GM21825 (cell line): Measurements from ENCODE around the gene ERO1B.
"Not testable (repeated sequence)": the region's sequence is repeated elsewhere in the genome, so short reads cannot be mapped to it uniquely, and the experiment has no call there.

Experiments
- ATAC-seq: cut with Tn5 transposase; IDR thresholded peaks from one replicate; pipeline ENCODE4 v1.9.1; 2021; ENCODE audit warnings: mild to moderate bottlenecking, moderate library complexity; ENCODE audit not compliant: unreplicated experiment

ERO1B gene, protein sequence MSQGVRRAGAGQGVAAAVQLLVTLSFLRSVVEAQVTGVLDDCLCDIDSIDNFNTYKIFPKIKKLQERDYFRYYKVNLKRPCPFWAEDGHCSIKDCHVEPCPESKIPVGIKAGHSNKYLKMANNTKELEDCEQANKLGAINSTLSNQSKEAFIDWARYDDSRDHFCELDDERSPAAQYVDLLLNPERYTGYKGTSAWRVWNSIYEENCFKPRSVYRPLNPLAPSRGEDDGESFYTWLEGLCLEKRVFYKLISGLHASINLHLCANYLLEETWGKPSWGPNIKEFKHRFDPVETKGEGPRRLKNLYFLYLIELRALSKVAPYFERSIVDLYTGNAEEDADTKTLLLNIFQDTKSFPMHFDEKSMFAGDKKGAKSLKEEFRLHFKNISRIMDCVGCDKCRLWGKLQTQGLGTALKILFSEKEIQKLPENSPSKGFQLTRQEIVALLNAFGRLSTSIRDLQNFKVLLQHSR

DNA sequence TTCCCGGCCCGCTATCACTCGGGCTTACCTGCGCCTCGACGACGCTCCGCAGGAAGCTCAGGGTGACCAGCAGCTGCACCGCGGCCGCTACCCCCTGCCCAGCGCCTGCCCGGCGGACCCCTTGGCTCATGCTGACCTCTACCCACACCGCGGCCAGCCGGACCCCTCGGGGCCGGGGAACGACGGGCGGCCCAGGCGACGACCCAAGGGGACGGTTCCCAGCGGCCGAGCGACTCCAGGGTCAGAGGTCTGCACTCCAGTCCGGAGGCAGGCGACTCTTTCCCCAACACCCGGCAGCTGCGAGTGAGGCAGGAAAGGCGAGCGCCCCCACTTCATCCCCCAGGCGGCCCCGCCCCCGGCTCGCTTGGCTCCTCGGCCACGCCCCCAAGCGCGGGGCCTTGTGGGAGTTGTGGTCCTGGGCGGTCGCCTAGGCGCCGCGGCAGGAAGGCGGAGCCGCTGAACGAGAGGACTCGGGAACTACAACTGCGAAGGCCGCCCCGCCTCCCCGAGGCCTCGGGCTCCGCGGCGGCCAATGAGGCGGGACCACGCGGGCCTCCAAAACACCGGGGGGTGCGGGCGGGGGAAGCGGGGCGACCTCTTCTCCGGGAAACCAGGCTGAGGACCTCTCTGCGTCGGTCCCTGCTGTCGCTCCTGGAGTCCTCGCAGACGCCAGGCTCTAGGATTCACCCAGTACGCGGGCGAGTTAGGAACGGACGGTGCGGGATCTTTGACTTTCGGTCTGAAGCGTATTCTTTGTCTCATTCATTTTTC is at the start of gene ERO1B:
TSS of gene ERO1B (minus strand) at position 305 of the 771 bp plus-strand sequence. CDS start at position 130, 175 bp downstream.
- ATAC-seq = peak; percentile 81

DNA sequence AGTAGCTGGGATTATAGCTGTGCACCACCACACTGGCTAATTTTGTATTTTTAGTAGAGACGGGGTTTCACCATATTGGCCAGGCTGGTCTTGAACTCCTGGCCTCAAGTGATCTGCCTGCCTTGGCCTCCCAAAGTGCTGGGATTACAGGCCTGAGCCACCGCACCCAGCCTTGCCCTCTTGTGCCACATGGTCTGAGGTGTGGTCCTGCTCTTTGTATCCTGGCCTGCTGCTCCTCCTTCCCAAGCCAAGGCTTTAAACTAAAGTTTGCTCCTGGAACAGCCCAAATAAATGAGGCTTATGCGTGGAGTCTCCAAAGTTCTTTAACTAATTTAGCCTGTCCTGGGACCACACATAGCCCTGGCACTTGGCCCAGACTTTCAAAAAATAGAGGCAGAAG is 49.7 kb upstream of the ERO1B start:
- not testable (repeated sequence) for ATAC-seq

DNA sequence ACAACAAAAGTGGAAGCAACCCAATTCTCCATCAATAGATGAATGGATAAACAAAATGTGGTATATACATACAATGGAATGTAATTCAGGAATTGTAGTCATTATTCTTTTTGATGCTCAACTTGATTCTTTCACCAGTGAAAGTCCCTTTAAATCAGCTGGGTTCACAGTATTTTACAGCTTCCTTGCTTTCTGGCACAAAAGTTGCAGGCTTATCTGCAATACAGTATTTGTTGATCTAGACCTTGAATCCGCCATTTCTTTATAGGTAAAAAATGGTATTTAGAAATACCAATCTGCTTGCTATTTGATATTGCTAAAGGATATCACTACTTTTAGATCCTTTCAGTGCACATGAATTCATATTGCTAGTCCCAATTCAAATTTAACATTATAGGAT is 44.7 kb upstream of the ERO1B start:
- no peak for ATAC-seq

DNA sequence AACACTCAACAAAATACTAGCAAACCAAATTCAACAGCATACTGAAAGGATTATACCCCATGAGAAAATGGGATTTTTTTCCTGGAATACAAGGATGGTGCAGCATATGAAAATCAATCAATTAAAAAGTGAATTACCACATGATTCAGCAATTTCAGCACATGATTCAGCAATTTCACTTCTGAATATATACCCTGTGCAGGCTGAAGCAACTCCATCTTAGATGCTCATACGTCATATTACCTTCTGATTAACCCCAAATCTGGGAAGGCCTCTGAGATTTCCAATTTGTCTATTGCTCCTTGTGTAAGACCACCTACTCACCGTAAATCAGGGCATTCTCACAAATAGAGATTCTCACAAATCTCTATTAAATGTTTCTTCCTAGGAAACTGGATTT is 43.8 kb upstream of the ERO1B start:
- ATAC-seq = no peak

DNA sequence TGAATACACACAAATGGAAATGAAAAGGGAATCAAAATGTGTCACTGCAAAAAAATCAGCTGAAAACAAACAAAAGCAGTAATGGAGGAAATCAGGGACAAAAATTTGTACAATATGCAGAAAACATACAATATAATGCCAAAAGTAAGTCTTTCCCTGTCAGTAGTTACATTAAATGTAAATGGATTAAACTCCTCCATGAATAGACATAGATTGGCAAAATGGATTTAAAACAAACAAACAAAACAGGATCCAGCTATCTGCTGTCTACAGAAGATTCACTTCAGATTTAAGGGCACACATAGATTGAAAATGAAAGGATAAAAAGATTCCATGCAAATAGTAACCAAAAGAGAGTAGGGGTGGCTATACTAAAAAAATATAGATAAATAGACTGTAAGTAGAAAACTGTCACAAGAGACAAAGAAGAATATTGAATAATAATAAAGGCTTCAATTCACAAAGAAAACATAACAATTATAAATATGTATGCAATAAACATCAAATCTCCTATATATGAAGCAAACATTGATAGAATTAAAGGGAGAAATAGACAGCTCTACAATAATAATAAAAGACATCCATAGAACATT is 42.2 kb upstream of the ERO1B start:
- no peak for ATAC-seq

DNA sequence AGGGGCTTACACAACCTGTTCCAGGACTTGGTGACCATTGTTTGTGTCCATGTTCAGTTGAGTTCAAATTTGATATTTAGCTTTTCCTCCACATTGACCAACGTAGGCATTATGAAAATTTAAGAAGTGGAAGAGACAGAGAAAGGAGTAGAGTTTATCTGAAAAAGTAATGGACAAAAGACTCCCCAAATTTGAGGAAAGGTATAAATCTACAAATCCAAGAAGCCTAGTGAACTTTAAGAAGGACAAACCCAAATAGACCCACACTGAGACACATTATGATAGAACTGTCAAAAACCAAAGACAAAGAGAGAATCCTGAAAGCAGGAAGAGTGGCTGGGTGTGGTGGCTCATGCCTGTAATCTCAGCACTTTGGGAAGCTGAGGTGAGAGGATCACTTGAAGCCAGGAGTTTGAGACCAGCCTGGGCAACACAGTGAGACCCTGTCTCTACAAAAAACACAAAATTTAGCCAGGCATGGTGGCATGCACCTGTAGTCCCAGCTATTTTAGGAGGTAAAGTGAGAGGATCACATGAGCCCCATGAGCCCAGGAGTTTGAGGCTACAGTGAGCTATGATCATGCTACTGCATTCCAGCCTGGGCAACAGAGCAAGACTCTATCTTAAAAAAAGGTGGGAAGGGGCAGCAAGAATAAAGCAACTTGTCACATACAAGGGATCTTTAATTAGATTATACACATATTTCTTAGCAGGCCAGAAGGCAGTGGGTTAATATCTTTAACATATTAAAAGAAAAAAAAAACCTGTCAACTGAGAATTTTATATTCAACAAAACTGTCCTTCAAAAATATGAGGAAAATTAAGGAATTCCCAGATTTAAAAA is 41.0 kb upstream of the ERO1B start:
- ATAC-seq = no peak

DNA sequence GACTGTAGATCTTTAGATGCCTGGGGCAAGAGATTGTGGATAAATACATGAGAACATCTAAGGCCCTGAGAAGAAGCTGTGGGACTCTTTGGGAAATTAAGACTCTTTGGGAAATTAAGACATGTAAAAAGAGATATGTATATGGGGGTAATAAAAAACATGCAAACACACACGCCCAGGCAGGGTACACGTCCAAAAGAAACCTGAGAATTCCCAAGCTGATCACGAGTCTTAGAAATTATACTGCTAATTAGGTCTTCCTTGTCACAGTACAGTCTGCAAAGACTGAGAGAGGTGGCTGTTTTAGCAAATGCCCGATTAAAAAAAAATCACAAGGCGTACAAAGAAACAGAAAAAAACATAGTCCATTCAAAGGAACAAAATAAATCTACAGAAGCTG is 39.3 kb upstream of the ERO1B start:
- no peak for ATAC-seq

DNA sequence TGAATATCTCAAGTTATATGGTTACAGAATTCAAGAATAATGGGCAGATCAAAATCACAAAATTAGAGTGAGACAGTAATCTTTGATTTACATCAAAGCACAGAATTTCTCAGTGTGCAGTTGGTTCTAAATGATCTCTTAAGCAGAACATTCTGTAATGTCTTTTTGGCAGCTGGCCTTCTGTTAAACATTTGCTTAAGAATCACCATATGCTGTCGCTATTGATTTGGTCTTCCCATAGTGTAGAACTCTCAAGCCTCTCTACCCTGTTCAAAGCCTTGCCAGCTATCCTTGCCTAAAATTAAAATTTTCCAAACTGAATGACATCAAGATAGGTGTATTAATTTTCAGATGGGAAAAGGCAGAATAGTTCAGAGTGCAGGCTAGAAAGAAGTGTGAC is 38.9 kb upstream of the ERO1B start:
- no peak for ATAC-seq

DNA sequence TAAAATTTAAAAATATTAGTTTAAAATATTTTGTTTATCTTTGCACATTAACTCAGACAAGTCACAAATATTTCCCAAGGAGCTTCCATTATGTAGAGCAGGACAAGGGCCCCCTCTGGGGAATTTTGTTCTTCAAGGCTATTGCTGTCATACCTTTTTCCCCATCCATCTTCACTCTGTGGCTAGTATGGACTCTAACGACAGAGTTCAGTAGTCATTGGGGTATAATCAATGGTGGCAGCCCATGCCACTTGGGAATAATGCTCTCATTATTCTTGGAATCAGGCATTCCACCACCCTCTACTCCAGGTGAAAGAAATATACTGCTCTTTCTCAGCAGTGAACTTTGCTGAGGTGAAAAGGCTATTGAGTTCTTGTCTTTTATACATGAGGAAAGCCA is 38.5 kb upstream of the ERO1B start:
- ATAC-seq = no peak

DNA sequence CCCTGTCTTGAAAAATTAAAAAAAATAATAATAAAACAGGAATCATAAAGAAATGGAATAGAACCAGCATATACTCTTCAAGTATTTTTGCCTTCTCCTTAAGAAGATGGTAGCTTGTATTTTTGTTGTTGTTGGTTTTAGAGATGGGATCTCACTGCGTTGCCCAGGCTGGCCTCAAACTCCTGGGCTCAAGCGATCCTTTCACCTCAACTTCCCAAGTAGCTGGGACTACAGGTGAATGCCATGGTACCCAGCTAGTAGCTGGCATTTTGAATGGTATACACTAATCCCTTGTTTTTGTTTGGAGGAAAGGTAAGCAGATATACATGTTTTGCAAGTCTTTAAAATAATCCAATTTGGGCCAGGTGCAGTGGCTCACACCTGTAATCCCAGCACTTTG is 34.7 kb upstream of the ERO1B start:
- ATAC-seq = no peak

DNA sequence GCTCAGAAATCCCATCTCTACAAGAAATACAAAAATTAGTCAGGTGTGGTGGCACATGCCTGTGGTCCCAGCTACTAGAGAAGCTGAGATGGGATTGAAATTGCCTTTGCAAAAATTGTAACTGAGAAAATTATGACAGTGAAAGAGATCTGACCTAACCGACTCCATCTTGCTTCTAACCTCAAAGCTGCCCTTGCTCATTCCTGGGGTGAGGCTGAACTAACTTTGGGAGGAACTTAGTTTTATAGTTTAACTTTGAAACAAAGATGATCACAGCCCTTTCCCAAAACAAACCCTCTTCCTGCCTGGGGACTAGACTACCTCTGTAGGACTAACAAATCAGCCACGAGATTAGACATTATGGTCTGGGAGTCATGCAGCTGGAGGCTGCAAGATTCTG is 33.8 kb upstream of the ERO1B start:
- ATAC-seq = no peak

DNA sequence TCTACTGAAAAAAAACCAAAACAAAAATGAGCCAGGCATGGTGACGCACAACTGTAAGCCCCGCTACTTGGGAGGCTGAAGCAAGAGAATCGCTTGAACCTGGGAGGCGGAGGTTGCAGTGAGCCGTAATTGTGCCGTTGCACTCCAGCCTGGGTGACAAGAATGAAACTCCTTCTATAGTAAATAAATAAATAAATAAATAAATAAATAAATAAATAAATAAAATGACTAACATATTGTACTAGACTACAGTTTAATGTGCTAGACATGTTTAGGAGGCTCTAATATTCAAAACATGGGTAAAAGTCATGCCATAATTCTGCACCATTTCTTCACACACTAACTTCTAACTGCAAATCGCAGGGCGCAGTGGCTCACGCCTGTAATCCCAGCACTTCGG is 33.3 kb upstream of the ERO1B start:
- ATAC-seq = no peak

DNA sequence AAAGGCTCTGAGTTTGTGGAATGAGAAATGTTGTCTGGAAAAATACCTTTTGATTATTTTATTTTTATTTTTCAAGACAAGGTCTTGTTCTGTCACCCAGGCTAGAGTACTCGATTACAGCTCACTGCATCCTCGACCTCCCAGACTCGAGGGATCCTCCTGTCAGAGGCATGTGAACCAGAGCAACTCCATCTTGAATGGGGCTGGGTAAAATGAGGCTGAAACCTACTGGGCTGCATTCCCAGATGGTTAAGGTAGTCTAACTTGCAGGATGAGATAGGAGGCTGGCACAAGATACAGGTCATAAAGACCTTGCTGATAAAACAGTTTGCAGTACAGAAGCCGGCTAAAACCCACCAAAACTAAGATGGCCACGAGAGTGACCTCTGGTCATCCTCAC is 32.3 kb upstream of the ERO1B start:
- not testable (repeated sequence) for ATAC-seq

DNA sequence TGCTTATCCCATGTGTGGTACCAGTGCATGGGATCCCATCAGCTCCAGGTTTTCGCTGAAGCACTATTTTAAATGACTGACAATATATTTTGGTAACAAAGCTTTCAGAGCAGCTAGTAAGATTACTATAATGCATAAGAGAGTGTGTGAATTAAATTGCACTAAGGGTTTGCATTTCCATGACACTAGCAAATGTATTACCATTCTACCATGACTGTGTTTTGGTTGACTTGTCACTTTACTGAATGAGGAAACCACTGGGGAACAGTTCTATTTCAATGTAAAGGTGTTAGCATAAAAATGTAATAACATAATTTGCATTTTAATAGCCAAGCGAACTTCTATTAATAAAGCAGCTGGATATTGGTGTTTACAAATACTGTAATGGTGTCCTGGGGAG is 31.7 kb upstream of the ERO1B start:
- ATAC-seq = no peak

DNA sequence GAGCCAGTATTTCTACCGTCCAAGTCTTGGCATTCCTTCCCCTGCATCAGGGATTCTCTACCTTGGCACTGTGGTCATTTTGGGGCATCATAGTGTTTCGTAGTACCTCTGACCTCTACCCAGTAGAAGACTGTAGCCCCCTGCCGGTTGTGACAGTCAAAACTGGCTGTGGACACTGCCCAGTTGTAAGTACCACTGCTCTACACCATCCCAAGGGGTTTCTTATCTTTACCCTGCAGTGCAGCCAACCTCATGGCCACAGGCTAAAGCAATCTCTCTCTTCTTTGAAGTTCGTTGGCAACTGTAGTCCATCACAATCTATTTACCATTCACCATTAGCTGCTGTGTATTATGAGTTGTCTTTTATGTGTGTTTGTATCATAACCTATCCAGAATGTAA is 29.3 kb upstream of the ERO1B start:
- ATAC-seq = no peak

DNA sequence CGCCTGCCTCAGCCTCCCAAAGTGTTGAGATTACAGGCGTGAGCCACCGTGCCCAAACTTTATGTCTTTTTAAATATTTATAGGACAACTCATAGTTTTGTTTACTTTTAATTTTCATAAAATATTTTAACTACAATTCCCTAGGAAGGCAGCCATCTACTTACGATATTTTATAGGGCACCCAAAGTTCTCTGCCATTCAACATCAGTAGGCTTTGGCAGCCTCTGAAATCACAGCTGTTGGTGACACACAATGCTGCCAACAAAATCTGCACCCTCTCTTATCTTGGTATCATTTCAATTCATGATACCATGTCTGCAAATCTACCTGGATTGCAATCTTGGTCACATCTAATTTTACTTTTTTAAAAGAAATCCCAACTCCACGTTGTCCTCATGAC is 27.1 kb upstream of the ERO1B start:
- ATAC-seq = no peak

DNA sequence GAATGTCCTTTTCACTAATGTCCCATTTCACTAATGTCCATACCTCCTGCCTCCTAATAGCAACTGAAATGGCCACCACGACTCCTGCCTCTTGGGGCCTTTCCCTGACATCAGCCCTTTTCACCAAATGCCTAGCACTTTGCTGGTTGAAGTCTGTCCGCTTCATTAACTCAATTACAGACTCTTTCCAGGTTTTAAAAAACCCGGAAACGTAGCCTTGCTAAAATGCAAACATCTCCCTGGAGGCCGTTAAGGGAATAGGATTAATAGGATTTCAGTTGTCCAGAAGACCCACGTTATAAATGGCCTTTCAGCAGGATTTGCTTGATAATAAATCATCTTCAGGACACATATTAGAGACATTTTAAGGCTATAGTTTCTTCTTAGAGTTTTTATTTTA is 25.7 kb upstream of the ERO1B start:
- no peak for ATAC-seq

DNA sequence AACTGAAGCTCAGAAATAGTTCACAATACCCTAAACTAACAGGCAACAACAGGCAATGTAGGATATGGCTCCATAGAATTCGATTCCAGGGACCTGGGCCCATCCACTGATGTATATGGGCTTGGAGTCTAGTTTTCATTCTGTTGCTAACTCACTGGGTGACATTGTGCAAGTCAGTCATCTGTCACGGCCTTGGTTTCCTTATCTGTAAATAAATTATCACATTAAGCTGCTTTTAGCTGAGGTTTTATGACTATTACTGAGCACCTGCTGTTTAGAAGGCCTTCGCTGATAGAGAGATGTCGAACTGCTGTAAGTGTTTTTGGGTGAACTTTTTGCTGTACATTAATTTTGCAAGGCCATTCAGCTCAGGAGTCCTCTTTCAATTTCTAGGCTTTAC is 22.9 kb upstream of the ERO1B start:
- no peak for ATAC-seq

DNA sequence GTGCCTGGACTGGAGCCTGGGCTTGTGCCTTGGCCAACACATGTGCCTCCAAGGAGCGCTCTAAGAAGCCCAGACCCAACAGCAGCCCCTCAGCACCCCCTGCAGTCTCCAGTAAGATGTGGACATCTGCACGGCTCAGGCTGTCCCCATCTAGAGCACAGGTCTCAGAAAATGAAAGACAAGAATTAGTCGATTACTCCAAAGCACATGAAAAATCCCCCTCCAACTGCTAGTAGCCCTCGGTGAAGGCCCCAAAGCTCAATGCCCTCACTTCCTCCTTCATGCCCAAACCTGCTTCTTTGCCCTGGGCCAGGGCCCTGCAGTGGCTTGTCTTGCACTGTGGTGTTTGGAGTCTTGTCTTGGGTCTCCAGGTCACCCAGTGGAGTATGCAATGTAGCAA is 21.9 kb upstream of the ERO1B start:
- peak; percentile 56 for ATAC-seq

DNA sequence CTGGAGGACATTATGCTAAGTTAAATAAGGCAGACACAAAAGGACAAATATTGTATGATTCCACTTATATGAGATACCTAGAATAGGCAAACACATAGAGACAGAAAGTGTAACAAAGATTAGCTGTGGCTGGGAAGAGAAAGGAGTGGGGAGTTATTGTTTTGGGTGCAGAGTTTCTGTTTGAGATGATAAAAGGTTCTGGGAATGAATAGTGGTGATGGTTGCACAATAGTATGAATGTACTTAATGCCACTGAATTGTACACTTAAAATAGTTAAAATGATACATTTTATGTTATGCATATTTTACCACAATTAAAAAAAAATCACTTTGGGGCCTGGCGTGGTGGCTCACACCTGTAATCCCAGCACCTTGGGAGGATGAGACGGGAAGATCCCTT is 21.2 kb upstream of the ERO1B start:
- no peak for ATAC-seq

DNA sequence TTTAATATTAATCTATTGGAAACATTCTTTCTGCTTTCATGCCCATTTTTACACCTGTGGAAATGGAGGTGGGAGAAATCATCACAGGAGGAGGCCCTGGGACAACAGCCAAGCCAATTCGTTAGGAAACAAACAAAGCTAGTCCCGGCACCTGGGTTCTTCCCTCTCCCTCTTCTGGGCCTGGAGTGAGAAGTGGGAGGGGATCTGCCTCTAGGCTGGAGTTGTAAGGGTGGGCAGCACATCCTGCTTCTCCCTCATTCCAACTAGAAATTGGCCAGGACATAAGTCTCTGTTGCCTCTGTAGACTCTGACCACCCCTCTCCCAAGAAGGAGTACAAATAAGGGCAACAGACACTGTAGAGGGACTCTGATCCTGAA is 20.2 kb upstream of the ERO1B start:
- no peak for ATAC-seq
